HEK293 (cell line): ENCODE measurements around the gene TBC1D3E.
"Not testable (repeated sequence)": the region's sequence is repeated elsewhere in the genome, so short reads cannot be mapped to it uniquely, and the experiment has no call there.

Experiments used
- CTCF ChIA-PET: fragments of 350-600 bp; formaldehyde crosslinking; extraction: SDS; loops from one replicate; lab custom pipeline; 2021; ENCODE audit warnings: antibody characterized with exemption; lab: Yijun Ruan, JAX
- POLR2A ChIA-PET: fragments of 300-600 bp; formaldehyde crosslinking; extraction: SDS; loops from one replicate; lab custom pipeline; 2020; ENCODE audit warnings: antibody characterized with exemption, inconsistent platforms; lab: Yijun Ruan, JAX
- H3K27ac ChIP-seq: fragments of 200-500 bp; sonication (Bioruptor generic); 2 replicates; pipeline ENCODE4 v1.5.1; 2014; ENCODE audit warnings: low read depth, low read length, control low read depth, inconsistent platforms; ENCODE audit errors: extremely low read depth
- H3K36me3 ChIP-seq, 2 experiments: fragments of 200-500 bp in 1 of 2; sonication (Bioruptor generic) in 1 of 2; 1 replicate in 1 of 2; 2 replicates in 1 of 2; pipeline ENCODE4 v1.5.1; 2014 to 2017; ENCODE audit warnings: inconsistent platforms in 2 of 2, low read length in 2 of 2; ENCODE audit not compliant: control insufficient read depth in 2 of 2, insufficient read depth in 1 of 2
- H3K4me1 ChIP-seq: fragments of 200-500 bp; sonication (Bioruptor generic); 2 replicates; pipeline ENCODE4 v1.5.1; 2014; ENCODE audit warnings: mild to moderate bottlenecking, low read length, inconsistent platforms; ENCODE audit not compliant: control insufficient read depth, insufficient read depth
- H3K4me3 ChIP-seq: 2 replicates; pipeline ENCODE4 v1.5.1; 2011; ENCODE audit warnings: low read depth, mild to moderate bottlenecking, control low read depth, low read length, moderate library complexity
- H3K9me3 ChIP-seq: fragments of 200-500 bp; sonication (Bioruptor generic); 2 replicates; pipeline ENCODE4 v1.5.1; 2014; ENCODE audit warnings: low read depth, low read length, inconsistent platforms; ENCODE audit not compliant: control insufficient read depth, insufficient read depth

Gene TBC1D3E

GRCh38 chr17:38127651-38128050 is at the start of gene TBC1D3E:
Gene TBC1D3E (plus strand): TSS chr17:38127951. CDS start chr17:38129496, 1,545 bp downstream.
- H3K9me3 ChIP-seq, CTCF ChIA-PET, H3K4me3 ChIP-seq, H3K36me3 ChIP-seq, POLR2A ChIA-PET, H3K27ac ChIP-seq, H3K4me1 ChIP-seq: not testable (repeated sequence)

DNA sequence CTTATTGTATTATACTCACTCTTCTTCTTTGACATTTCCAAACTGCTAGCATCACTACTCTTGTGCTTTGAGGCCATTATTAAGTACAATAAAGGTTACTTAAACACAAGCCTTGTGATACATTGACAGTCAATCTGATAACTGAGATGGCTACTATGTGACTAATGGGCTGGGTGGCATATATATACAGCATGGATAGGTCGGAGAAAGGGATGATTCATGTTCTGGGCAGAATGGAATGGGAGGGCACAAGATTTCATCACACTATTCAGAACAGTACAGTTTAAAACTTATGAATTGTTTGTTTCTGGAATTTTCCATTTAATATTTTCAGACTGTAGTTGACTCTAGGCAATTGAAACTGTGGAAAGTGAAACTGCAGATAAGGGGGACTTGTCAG is 40.4 kb upstream of the TBC1D3E start:
- H3K4me1 ChIP-seq, CTCF ChIA-PET, H3K36me3 ChIP-seq, H3K9me3 ChIP-seq, POLR2A ChIA-PET, H3K4me3 ChIP-seq, H3K27ac ChIP-seq: not testable (repeated sequence)

DNA sequence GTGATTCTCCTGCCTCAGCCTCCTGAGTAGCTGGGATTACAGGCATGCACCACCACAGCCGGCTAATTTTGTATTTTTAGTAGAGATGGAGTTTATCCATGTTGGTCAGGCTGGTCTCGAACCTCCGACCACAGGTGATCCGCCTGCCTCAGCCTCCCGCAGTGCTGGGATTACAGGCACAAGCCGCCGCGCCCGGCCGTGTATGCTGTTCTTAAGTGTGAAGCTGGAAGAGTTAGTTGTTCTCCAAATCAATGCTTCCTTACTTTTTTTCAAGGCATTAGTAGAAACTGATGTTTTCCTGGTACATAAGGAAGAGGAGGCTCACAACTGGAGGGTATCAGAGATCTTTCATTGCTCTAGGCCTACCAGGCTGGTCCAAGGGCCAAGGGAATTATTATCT is 39.6 kb upstream of the TBC1D3E start:
- H3K27ac ChIP-seq, H3K4me1 ChIP-seq, H3K9me3 ChIP-seq, H3K36me3 ChIP-seq, CTCF ChIA-PET, H3K4me3 ChIP-seq, POLR2A ChIA-PET: not testable (repeated sequence)

DNA sequence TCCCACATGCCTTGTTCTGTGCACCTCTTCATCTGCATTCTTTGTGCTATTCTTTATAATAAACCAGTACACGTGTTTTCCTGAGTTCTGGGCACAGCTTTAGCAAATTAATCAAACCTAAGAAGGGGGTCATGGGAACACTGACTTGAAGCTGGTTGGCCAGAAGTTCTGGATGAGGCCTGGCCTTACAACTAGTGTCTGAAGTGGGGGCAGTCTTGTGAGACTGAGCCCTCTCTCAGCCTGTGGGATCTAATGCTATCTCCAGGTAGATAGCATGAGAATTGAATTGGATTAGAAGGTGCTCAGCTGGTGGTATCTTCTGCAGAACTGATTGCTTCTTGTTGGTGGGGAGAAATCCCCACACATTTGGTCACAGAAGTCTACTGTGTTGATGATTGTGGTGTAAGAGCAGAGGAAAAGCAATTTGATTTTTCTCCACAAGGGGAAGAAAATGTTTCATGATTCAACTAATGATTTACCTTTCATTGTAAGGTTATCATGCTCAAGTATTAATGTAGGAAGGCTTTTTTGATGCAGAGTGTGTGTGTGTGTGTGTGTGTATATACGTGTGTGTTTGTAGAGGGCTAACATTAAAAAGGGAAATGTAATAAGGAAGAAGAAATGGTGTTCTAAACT is 33.6 kb upstream of the TBC1D3E start:
- H3K4me1 ChIP-seq, POLR2A ChIA-PET, H3K9me3 ChIP-seq, H3K4me3 ChIP-seq, H3K27ac ChIP-seq, H3K36me3 ChIP-seq, CTCF ChIA-PET: not testable (repeated sequence)

- H3K4me1 ChIP-seq, CTCF ChIA-PET, H3K4me3 ChIP-seq, H3K9me3 ChIP-seq, H3K36me3 ChIP-seq, POLR2A ChIA-PET, H3K27ac ChIP-seq: not testable (repeated sequence)
These were observed 28.5 kb upstream of the TBC1D3E start for GRCh38 chr17:38099262-38099661.

DNA sequence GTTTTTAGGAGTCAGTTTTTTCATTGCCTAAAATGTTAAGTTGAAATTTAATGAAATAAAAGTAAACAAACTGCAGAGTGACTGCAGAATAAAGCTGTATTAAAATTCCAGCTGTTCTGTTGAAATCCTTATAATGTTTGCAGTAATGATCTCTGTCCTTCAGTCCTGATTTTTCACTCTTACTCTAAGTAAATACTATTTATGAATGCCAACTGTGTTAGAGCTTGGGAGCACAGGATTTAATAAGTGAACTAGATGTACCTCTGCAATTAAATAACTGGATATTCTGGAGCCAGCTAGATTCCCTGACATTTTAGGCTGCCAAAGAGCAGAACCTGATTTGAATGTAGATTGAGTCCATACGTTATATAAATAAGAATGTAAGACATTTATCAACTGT is 7.9 kb upstream of the TBC1D3E start:
- H3K36me3 ChIP-seq, POLR2A ChIA-PET, CTCF ChIA-PET, H3K27ac ChIP-seq, H3K4me3 ChIP-seq, H3K4me1 ChIP-seq, H3K9me3 ChIP-seq: not testable (repeated sequence)

DNA sequence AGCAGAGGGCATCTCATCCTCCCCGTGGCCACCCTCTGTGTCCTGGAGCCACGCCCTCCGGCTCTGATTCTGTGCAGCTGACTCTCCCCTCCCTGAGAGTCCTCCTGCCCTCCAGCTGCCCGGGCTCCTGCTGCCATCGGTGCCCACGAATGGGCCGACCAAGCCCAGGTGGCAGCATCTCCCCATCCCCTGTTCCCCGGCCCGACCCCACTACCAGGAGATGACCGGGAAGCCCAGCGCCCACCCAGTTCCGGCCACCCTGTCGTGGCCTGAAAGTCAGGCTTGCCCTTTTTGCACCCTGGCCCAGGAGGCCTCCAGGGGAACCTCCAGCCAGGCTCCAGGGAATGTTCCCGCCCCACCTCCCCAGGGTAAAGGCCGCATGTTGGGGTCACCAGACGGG is 7.1 kb downstream of the TBC1D3E start:
- POLR2A ChIA-PET, result not testable (repeated sequence)

More for the DNA sequence above, 7.1 kb downstream of the TBC1D3E start:
- CTCF ChIA-PET, H3K27ac ChIP-seq, H3K9me3 ChIP-seq, H3K4me1 ChIP-seq, H3K4me3 ChIP-seq, H3K36me3 ChIP-seq: not testable (repeated sequence)
